SIG-M5 treated with dmso at 0.1 percent for 504 hours (cell line): Measurements from ENCODE around the gene SLC6A8.

Experiments
- DNase-seq: peaks from one replicate; lab custom pipeline; 2025; ENCODE audit not compliant: unreplicated experiment; lab: John Stamatoyannopoulos, UW

SLC6A8 gene

GRCh38 chrX:153648358-153649177 lies 39.2 kb upstream of the SLC6A8 start:
- DNase-seq = no peak

GRCh38 chrX:153649178-153649914 lies 38.4 kb upstream of the SLC6A8 start:
- DNase-seq = peak; percentile 50

- DNase-seq = no peak
Observed at GRCh38 chrX:153649915-153650782, 37.6 kb upstream of the SLC6A8 start.

- no peak for DNase-seq
Observed at GRCh38 chrX:153650959-153651358, 36.8 kb upstream of the SLC6A8 start.

GRCh38 chrX:153651540-153652079 lies 36.1 kb upstream of the SLC6A8 start:
- DNase-seq = peak; percentile 6

GRCh38 chrX:153653556-153653955 lies 34.2 kb upstream of the SLC6A8 start:
- no peak for DNase-seq

- no peak for DNase-seq
Observed at GRCh38 chrX:153657161-153657560, 30.6 kb upstream of the SLC6A8 start.

GRCh38 chrX:153659268-153659667 lies 28.5 kb upstream of the SLC6A8 start:
- no peak for DNase-seq

- no peak for DNase-seq
Observed at GRCh38 chrX:153662266-153662665, 25.5 kb upstream of the SLC6A8 start.

- DNase-seq = no peak
Observed at GRCh38 chrX:153665726-153666306, 21.9 kb upstream of the SLC6A8 start.

GRCh38 chrX:153667281-153667955 lies 20.3 kb upstream of the SLC6A8 start:
- no peak for DNase-seq

- DNase-seq = peak; percentile 68
Observed at GRCh38 chrX:153667956-153668396, 19.8 kb upstream of the SLC6A8 start.

- no peak for DNase-seq
Observed at GRCh38 chrX:153668423-153669173, 19.1 kb upstream of the SLC6A8 start.

- DNase-seq = no peak
Observed at GRCh38 chrX:153669174-153669890, 18.4 kb upstream of the SLC6A8 start.

GRCh38 chrX:153669901-153670731 lies 17.6 kb upstream of the SLC6A8 start:
- DNase-seq = no peak

GRCh38 chrX:153670748-153671588 lies 16.8 kb upstream of the SLC6A8 start:
- DNase-seq = no peak
